Liver (tissue), 9 donors: ENCODE data around the gene PAXX. TPM values are rescaled to one million over a fixed set of nuclear protein-coding genes. Genes with fewer than 3 reads are reported as not detected.

Experiments used
- DNase-seq: peaks from one replicate; pipeline ENCODE4 v3.0.0-alpha.2; 2017; ENCODE audit warnings: low spot score
- H3K27ac ChIP-seq, 2 donors: one replicate each; pipeline ENCODE4 v1.7.0; 2013; ENCODE audit warnings: inconsistent platforms in 2 of 2, low read length in 2 of 2, control low read depth in 1 of 2, low read depth in 1 of 2, mild to moderate bottlenecking in 1 of 2
- H3K27me3 ChIP-seq, 4 donors: one replicate each; pipeline versions ENCODE4 v1.6.1 to v1.7.0; 2013; ENCODE audit warnings: low read length in 3 of 4, inconsistent platforms in 1 of 4, mild to moderate bottlenecking in 1 of 4, moderate library complexity in 1 of 4; ENCODE audit not compliant: control insufficient read depth in 4 of 4, insufficient read depth in 4 of 4
- H3K36me3 ChIP-seq, 4 donors: one replicate each; pipeline versions ENCODE4 v1.6.1 to v1.7.0; 2013; ENCODE audit warnings: low read length in 3 of 4, mild to moderate bottlenecking in 3 of 4, low read depth in 1 of 4, moderate library complexity in 1 of 4; ENCODE audit not compliant: control insufficient read depth in 4 of 4, insufficient read depth in 3 of 4
- H3K4me1 ChIP-seq, 4 donors: one replicate each; pipeline versions ENCODE4 v1.6.1 to v1.7.0; 2013; ENCODE audit warnings: low read length in 3 of 4, mild to moderate bottlenecking in 3 of 4, moderate library complexity in 1 of 4; ENCODE audit not compliant: control insufficient read depth in 4 of 4, insufficient read depth in 4 of 4
- H3K4me3 ChIP-seq, 3 donors: one replicate each; pipeline versions ENCODE4 v1.6.1 to v1.7.0; 2013; ENCODE audit warnings: low read length in 3 of 3, control low read depth in 1 of 3, low read depth in 1 of 3, mild to moderate bottlenecking in 1 of 3
- H3K9ac ChIP-seq, 2 donors: one replicate each; pipeline ENCODE4 v1.7.0; 2013; ENCODE audit warnings: low read length in 2 of 2, mild to moderate bottlenecking in 2 of 2, moderate library complexity in 2 of 2, control low read depth in 1 of 2, low read depth in 1 of 2
- H3K9me3 ChIP-seq, 4 donors: one replicate each; pipeline versions ENCODE4 v1.6.1 to v1.7.0; 2013; ENCODE audit warnings: low read length in 3 of 4; ENCODE audit not compliant: control insufficient read depth in 4 of 4
- EGR1 ChIP-seq, 2 donors: IDR thresholded peaks; 2 replicates each; pipeline ENCODE4 v1.6.1; 2016 to 2018; ENCODE audit warnings: antibody characterized with exemption in 2 of 2, low read depth in 2 of 2
- FOXA1 ChIP-seq: IDR thresholded peaks from 2 replicates; pipeline ENCODE4 v1.6.1; 2016; ENCODE audit warnings: antibody characterized with exemption
- FOXA2 ChIP-seq: IDR thresholded peaks from 2 replicates; pipeline ENCODE4 v1.6.1; 2016; ENCODE audit warnings: antibody characterized with exemption
- GABPA ChIP-seq, 2 donors: IDR thresholded peaks in 1 of 2; conservative IDR thresholded peaks in 1 of 2; 2 replicates each; pipeline ENCODE4 v1.6.1; 2016; ENCODE audit warnings: antibody characterized with exemption in 2 of 2, mild to moderate bottlenecking in 1 of 2, moderate library complexity in 1 of 2
- NR2F2 ChIP-seq: IDR thresholded peaks from 2 replicates; pipeline ENCODE4 v1.6.1; 2016; ENCODE audit warnings: antibody characterized with exemption
- RXRA ChIP-seq, 2 donors: IDR thresholded peaks; 2 replicates each; pipeline ENCODE4 v1.6.1; 2017 to 2018; ENCODE audit warnings: antibody characterized with exemption in 2 of 2, mild to moderate bottlenecking in 1 of 2
- SP1 ChIP-seq: IDR thresholded peaks from 2 replicates; pipeline ENCODE4 v1.6.1; 2018; ENCODE audit warnings: antibody characterized with exemption, mild to moderate bottlenecking
- TAF1 ChIP-seq: conservative IDR thresholded peaks from 2 replicates; pipeline ENCODE4 v1.6.1; 2016; ENCODE audit warnings: antibody characterized with exemption, mild to moderate bottlenecking
- YY1 ChIP-seq: IDR thresholded peaks from 2 replicates; pipeline ENCODE4 v1.6.1; 2016; ENCODE audit warnings: antibody characterized with exemption, mild to moderate bottlenecking
- WGBS: extraction: QIAGEN DNeasy Blood & Tissue Kit; methylation state at CpG from one replicate; pipeline ENCODE4 v1.1.7; 2013; 5-methylcytosine and 5-hydroxymethylcytosine counted together
- polyA plus RNA-seq, 2 donors: library from polyadenylated mRNA; stranded (reverse) in 1 of 2; unstranded in 1 of 2; fragments of 200-250 nt in 1 of 2; fragments of >200 nt in 1 of 2; fragmentation: Nextera tagmentation in 1 of 2; extraction: Ambion mirVana in 1 of 2; gene quantifications; one replicate each; pipeline versions ENCODE4 v1.2.1 to v1.2.3, GENCODE V29; 2013 to 2015
- total RNA-seq, 2 donors: library from RNA; depleted of rRNA; stranded (reverse); fragments of >200 nt; gene quantifications; one replicate each; pipeline ENCODE4 v1.2.3, GENCODE V29; 2014
- TF ChIP-seq, protein P1 (sequence below): IDR thresholded peaks from 2 replicates; pipeline ENCODE4 v1.6.1; 2016; ENCODE audit warnings: antibody characterized with exemption
- TF ChIP-seq, protein P2 (sequence below): IDR thresholded peaks from 2 replicates; pipeline ENCODE4 v1.6.1; 2016; ENCODE audit warnings: antibody characterized with exemption, mild to moderate bottlenecking
- TF ChIP-seq, protein P3 (sequence below): IDR thresholded peaks from 2 replicates; pipeline ENCODE4 v1.6.1; 2016; ENCODE audit warnings: antibody characterized with exemption
- TF ChIP-seq, protein P4 (sequence below): fragments of 150-350 bp; IDR thresholded peaks from 2 replicates; pipeline ENCODE4 v1.5.1; 2017; ENCODE audit warnings: improper control_type of control experiment, low read depth, low read length; ENCODE audit not compliant: missing input control
- TF ChIP-seq, protein P5 (sequence below): IDR thresholded peaks from 2 replicates; pipeline ENCODE4 v1.6.1; 2016; ENCODE audit warnings: antibody characterized with exemption
- donor health status: healthy.
- donor health status: healthy.
- donor health status: healthy.
- donor health status: healthy.
- donor health status: healthy.

PAXX gene
- total and polyA plus RNA-seq, 4 donors = 7.3 to 34.1 (median 19.2) TPM

DNA sequence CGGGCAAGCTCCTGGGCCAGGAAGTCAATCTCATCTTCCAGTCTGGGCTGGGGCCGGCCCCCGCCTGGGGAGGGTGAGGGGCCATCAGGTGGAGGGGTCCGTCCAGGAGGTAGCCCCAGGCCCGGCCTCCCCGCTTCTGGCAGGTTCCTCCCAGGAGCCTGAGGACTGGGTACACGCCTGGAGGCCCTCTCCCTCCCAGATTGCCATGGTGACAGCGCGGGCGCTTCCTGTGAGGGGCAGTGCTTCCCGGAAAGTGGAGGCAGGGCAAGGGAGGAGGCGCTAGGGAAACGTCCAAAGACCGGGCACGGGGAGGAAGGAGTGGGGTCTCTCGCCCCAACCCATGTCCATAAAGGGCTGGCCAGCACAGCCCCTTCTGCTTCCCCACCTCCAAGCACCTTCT is 48.9 kb downstream of the PAXX start:
- no peak overlapping the region for H3K4me3 ChIP-seq

More for the DNA sequence above, 48.9 kb downstream of the PAXX start:
- H3K4me1 ChIP-seq = peaks cover 0 to 21% (median 2%) of the 10 kb centered on the region in 4 donors
- no peak overlapping the region for H3K9ac ChIP-seq
- no peak for TF ChIP-seq FOXA1
- no peak for TF ChIP-seq EGR1 (IDR thresholded peaks at IDR 0.05; ENCODE audit: low read depth in 2 of 2)
- no peak for TF ChIP-seq RXRA (IDR thresholded peaks at IDR 0.05)
- TF ChIP-seq FOXA2 = no peak
- TF ChIP-seq, protein P1, sequence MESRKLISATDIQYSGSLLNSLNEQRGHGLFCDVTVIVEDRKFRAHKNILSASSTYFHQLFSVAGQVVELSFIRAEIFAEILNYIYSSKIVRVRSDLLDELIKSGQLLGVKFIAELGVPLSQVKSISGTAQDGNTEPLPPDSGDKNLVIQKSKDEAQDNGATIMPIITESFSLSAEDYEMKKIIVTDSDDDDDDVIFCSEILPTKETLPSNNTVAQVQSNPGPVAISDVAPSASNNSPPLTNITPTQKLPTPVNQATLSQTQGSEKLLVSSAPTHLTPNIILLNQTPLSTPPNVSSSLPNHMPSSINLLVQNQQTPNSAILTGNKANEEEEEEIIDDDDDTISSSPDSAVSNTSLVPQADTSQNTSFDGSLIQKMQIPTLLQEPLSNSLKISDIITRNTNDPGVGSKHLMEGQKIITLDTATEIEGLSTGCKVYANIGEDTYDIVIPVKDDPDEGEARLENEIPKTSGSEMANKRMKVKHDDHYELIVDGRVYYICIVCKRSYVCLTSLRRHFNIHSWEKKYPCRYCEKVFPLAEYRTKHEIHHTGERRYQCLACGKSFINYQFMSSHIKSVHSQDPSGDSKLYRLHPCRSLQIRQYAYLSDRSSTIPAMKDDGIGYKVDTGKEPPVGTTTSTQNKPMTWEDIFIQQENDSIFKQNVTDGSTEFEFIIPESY = no peak
- TF ChIP-seq, protein P2, sequence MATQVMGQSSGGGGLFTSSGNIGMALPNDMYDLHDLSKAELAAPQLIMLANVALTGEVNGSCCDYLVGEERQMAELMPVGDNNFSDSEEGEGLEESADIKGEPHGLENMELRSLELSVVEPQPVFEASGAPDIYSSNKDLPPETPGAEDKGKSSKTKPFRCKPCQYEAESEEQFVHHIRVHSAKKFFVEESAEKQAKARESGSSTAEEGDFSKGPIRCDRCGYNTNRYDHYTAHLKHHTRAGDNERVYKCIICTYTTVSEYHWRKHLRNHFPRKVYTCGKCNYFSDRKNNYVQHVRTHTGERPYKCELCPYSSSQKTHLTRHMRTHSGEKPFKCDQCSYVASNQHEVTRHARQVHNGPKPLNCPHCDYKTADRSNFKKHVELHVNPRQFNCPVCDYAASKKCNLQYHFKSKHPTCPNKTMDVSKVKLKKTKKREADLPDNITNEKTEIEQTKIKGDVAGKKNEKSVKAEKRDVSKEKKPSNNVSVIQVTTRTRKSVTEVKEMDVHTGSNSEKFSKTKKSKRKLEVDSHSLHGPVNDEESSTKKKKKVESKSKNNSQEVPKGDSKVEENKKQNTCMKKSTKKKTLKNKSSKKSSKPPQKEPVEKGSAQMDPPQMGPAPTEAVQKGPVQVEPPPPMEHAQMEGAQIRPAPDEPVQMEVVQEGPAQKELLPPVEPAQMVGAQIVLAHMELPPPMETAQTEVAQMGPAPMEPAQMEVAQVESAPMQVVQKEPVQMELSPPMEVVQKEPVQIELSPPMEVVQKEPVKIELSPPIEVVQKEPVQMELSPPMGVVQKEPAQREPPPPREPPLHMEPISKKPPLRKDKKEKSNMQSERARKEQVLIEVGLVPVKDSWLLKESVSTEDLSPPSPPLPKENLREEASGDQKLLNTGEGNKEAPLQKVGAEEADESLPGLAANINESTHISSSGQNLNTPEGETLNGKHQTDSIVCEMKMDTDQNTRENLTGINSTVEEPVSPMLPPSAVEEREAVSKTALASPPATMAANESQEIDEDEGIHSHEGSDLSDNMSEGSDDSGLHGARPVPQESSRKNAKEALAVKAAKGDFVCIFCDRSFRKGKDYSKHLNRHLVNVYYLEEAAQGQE = no peak
- TF ChIP-seq SP1 = no peak
- TF ChIP-seq YY1 = no peak
- TF ChIP-seq, protein P3, sequence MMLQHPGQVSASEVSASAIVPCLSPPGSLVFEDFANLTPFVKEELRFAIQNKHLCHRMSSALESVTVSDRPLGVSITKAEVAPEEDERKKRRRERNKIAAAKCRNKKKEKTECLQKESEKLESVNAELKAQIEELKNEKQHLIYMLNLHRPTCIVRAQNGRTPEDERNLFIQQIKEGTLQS = no peak
- TF ChIP-seq GABPA (IDR thresholded peaks at IDR 0.05 in 1 of 2, conservative IDR thresholded peaks at IDR 0.05 in 1 of 2) = no peak
- TF ChIP-seq, protein P4, sequence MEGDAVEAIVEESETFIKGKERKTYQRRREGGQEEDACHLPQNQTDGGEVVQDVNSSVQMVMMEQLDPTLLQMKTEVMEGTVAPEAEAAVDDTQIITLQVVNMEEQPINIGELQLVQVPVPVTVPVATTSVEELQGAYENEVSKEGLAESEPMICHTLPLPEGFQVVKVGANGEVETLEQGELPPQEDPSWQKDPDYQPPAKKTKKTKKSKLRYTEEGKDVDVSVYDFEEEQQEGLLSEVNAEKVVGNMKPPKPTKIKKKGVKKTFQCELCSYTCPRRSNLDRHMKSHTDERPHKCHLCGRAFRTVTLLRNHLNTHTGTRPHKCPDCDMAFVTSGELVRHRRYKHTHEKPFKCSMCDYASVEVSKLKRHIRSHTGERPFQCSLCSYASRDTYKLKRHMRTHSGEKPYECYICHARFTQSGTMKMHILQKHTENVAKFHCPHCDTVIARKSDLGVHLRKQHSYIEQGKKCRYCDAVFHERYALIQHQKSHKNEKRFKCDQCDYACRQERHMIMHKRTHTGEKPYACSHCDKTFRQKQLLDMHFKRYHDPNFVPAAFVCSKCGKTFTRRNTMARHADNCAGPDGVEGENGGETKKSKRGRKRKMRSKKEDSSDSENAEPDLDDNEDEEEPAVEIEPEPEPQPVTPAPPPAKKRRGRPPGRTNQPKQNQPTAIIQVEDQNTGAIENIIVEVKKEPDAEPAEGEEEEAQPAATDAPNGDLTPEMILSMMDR = no peak
- no peak for TF ChIP-seq NR2F2
- TF ChIP-seq, protein P5, sequence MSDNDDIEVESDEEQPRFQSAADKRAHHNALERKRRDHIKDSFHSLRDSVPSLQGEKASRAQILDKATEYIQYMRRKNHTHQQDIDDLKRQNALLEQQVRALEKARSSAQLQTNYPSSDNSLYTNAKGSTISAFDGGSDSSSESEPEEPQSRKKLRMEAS = no peak
- no peak for TF ChIP-seq TAF1
- no peak overlapping the region for H3K27ac ChIP-seq
- H3K36me3 ChIP-seq = no peaks in the 10 kb centered on the region
- DNase-seq = no peak
- 52% methylated on average over 16 of the region's 16 CpGs for WGBS
- no peaks in the 10 kb centered on the region for H3K9me3 ChIP-seq
- H3K27me3 ChIP-seq = peaks cover 0 to 15% (median 4%) of the 10 kb centered on the region in 4 donors
